ENCODE measurements around the gene KANSL1.

Gene KANSL1

DNA sequence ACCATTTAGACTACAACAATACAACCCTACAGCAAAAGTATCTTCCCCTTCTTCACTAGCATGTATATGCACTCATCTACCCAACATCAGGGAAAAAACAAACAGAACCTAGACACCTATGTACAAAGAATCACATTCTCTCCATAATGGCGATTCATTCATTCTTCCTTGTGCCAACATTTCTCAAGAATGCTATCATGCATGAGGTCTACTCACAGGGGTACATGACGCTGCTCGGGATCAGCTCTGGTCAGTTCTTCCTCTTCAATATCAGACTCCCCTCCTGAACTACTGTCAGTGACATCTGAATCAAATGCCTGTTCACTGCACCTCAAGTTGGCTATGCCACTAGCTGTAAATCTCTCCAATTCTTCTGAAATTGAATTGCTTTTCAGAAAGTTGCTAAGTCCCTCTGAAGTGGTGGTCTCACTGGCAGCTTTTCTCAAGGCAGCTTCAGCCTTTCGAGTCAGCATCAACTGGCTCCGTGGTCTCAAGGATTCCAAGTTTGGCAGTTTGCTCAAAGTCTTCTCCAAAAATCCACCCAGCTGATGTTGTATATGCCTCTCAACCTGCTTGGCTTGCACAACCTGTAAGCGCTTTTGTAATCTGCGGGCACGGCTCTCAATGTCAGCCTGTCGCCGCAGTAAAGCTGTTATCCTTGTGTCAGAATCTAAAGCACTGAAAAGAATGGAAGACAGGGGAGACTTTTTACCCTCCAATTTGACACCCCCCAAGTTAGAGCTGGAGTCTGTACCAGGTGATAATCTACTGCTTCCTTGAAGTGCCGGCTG is 22.4 kb downstream of the KANSL1 start:
- CTCF ChIA-PET, result interaction anchor here (1.7 kb wide), 1 partner anchor 8 kb away, joined by 4 read pairs; no protein-coding TSS in a partner anchor
- Histone ChIP-seq H3K9me3 (ENCODE audit: control extremely low read depth in 1 of 5, control insufficient read depth in 4 of 5, insufficient read depth in 2 of 5, low read depth in 1 of 5, low read length in 4 of 5) (no peaks in the 10 kb centered on the region), H3K36me3 (ENCODE audit: control insufficient read depth in 4 of 4, insufficient read depth in 4 of 4, low read length in 3 of 4) (peaks cover 7 to 42% (median 32%) of the 10 kb centered on the region in 4 experiments), H3K27me3 (replicated peaks in 2 of 5; ENCODE audit: control insufficient read depth in 4 of 5, insufficient read depth in 5 of 5, low read length in 4 of 5) (no peaks in the 10 kb centered on the region), H3K4me3 (ENCODE audit: control insufficient read depth in 1 of 7, extremely low read depth in 1 of 7, insufficient read depth in 4 of 7, low read depth in 2 of 7, low read length in 6 of 7) (no peak overlapping the region), H3K27ac (ENCODE audit: insufficient read depth in 1 of 2, low read depth in 1 of 2, low read length in 2 of 2, poor library complexity in 1 of 2, severe bottlenecking in 2 of 2) (no peak overlapping the region), H3K4me1 (ENCODE audit: control extremely low read depth in 1 of 4, control insufficient read depth in 4 of 4, insufficient read depth in 4 of 4, low read length in 3 of 4) (peaks cover 0 to 2% (median 0%) of the 10 kb centered on the region in 4 experiments)
- WGBS (ENCODE audit: insufficient coverage), result 95% methylated on average over 11 of the region's 11 CpGs
- POLR2A ChIA-PET, result interaction anchor here (1.1 kb wide), 1 partner anchor 13 kb away, joined by 3 read pairs; no protein-coding TSS in a partner anchor
- no peak for DNase-seq

DNA sequence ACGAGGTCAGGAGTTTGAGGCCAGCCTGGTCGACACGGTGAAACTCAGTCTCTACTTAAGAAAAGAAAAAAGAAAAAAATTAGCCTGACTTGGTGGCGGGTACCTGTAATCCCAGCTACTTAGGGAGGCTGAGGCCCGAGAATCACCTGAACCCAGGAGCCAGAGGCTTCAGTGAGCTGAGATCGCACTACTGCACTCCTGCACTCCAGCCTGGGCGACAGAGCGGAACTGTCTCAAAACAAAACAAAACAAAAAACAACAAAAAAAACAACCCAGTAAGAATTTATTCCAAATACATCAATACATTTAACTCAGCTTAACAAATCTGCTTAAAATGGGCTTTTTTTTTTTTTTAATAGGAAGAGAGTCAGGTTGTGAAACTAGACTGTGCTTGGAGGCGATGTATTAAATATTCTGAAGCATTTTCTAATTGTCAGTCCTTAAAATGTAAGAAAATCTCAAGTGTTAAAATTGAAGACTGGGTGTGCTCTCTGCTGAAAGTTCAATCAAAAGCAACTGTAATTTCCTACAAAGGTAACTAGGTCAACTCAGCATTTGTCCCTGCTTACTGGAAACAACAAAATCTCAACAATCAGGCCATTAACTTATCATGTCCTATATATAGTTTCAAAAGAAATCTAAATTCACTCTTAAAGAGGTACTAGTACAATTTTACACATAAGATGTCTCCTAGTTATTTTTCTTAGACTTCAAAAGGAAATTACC is 23.2 kb downstream of the KANSL1 start:
- ChIA-PET POLR2A (no interaction called here), CTCF (interaction anchor here (0.6 to 1.7 kb wide), 3 partner anchors 9 to 49 kb away, joined by 3 to 4 read pairs (median 3); no protein-coding TSS in a partner anchor)
- Histone ChIP-seq H3K36me3 (ENCODE audit: control insufficient read depth in 4 of 4, insufficient read depth in 4 of 4, low read length in 3 of 4) (peaks cover 7 to 44% (median 31%) of the 10 kb centered on the region in 4 experiments), H3K9me3 (ENCODE audit: control extremely low read depth in 1 of 5, control insufficient read depth in 4 of 5, insufficient read depth in 2 of 5, low read depth in 1 of 5, low read length in 4 of 5) (no peaks in the 10 kb centered on the region), H3K27ac (ENCODE audit: insufficient read depth in 1 of 2, low read depth in 1 of 2, low read length in 2 of 2, poor library complexity in 1 of 2, severe bottlenecking in 2 of 2) (no peak overlapping the region), H3K27me3 (replicated peaks in 2 of 5; ENCODE audit: control insufficient read depth in 4 of 5, insufficient read depth in 5 of 5, low read length in 4 of 5) (no peaks in the 10 kb centered on the region), H3K4me1 (ENCODE audit: control extremely low read depth in 1 of 4, control insufficient read depth in 4 of 4, insufficient read depth in 4 of 4, low read length in 3 of 4) (peaks cover 0 to 4% (median 0%) of the 10 kb centered on the region in 4 experiments), H3K4me3 (ENCODE audit: control insufficient read depth in 1 of 7, extremely low read depth in 1 of 7, insufficient read depth in 4 of 7, low read depth in 2 of 7, low read length in 6 of 7) (no peak overlapping the region)
- no peak for DNase-seq
- 79% methylated on average over 7 of the region's 9 CpGs for WGBS (ENCODE audit: insufficient coverage)

DNA sequence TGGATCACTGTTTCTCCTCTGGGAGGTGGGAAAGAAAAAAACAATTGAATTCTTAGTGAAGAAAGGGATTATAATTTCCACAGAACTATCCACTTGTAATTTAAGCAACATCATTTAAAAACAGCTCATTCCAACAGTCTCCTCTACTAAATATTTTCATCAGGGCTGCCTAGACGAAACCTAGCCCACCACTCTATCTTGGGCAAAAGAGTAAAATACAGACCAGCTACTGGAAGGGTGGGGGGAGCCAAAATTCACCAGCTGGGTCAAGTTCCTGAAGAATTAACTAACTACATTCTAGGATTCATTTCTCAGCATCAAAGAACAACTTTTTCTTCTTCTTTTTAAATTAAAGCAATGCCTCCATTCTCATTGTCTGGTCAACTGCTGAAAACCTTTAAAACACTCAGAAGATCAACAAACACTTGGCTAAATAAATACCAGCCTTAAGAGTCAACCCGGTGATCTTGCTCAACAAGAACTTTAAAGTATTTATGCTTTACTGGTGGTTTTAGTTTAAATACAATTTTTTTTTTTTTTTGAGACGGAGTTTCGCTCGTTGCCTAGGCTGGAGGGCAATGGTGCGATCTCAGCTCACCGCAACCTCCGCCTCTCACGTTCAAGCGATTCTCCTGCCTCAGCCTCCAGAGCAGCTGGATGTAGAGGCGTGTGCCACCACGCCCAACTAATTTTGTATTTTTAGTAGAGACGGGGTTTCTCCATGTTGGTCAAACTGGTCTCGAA is 25.2 kb downstream of the KANSL1 start:
- H3K4me1 ChIP-seq (ENCODE audit: control extremely low read depth in 1 of 4, control insufficient read depth in 4 of 4, insufficient read depth in 4 of 4, low read length in 3 of 4), result peaks cover 12 to 23% (median 19%) of the 10 kb centered on the region in 4 experiments
- H3K36me3 ChIP-seq (ENCODE audit: control insufficient read depth in 4 of 4, insufficient read depth in 4 of 4, low read length in 3 of 4), result peaks cover 7 to 42% (median 31%) of the 10 kb centered on the region in 4 experiments
- no peaks in the 10 kb centered on the region for H3K27me3 ChIP-seq (replicated peaks in 2 of 5; ENCODE audit: control insufficient read depth in 4 of 5, insufficient read depth in 5 of 5, low read length in 4 of 5)
- ChIA-PET POLR2A (no interaction called here), CTCF (interaction anchor here (1.1 to 1.5 kb wide), 4 partner anchors 13 to 25 kb away, joined by 3 to 5 read pairs (median 4); partner anchors contain the start of gene KANSL1)
- H3K27ac ChIP-seq (ENCODE audit: insufficient read depth in 1 of 2, low read depth in 1 of 2, low read length in 2 of 2, poor library complexity in 1 of 2, severe bottlenecking in 2 of 2), result peak overlapping the region in 1 of 2 experiments; percentile 37
- no peak for DNase-seq
- WGBS (ENCODE audit: insufficient coverage), result 98% methylated on average over 13 of the region's 14 CpGs
- no peaks in the 10 kb centered on the region for H3K9me3 ChIP-seq (ENCODE audit: control extremely low read depth in 1 of 5, control insufficient read depth in 4 of 5, insufficient read depth in 2 of 5, low read depth in 1 of 5, low read length in 4 of 5)
- no peak overlapping the region for H3K4me3 ChIP-seq (ENCODE audit: control insufficient read depth in 1 of 7, extremely low read depth in 1 of 7, insufficient read depth in 4 of 7, low read depth in 2 of 7, low read length in 6 of 7)

DNA sequence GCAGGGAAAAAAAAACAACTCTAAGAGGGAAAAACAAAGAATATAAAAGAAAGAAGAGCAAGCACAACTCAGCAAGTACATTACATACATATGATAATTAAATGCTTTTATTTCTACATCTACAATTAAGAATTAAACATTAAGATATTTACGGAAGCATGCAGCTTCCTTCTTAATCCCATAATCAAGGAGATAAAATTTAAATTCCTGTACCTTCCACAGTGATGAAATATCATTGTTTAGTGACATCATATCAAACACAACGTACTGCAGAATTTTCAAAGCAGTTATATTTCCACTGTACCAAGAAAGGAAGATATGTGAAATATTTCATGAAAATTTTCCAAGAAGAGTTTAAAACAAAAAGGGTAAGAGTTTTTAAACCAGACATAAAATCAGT is 26.0 kb downstream of the KANSL1 start:
- no peak for DNase-seq
- Histone ChIP-seq H3K4me3 (ENCODE audit: control insufficient read depth in 1 of 7, extremely low read depth in 1 of 7, insufficient read depth in 4 of 7, low read depth in 2 of 7, low read length in 6 of 7) (no peak overlapping the region), H3K36me3 (ENCODE audit: control insufficient read depth in 4 of 4, insufficient read depth in 4 of 4, low read length in 3 of 4) (peaks cover 9 to 42% (median 33%) of the 10 kb centered on the region in 4 experiments), H3K9me3 (ENCODE audit: control extremely low read depth in 1 of 5, control insufficient read depth in 4 of 5, insufficient read depth in 2 of 5, low read depth in 1 of 5, low read length in 4 of 5) (no peaks in the 10 kb centered on the region), H3K27ac (ENCODE audit: insufficient read depth in 1 of 2, low read depth in 1 of 2, low read length in 2 of 2, poor library complexity in 1 of 2, severe bottlenecking in 2 of 2) (peak overlapping the region; percentile 6 to 37), H3K27me3 (replicated peaks in 2 of 5; ENCODE audit: control insufficient read depth in 4 of 5, insufficient read depth in 5 of 5, low read length in 4 of 5) (no peaks in the 10 kb centered on the region), H3K4me1 (ENCODE audit: control extremely low read depth in 1 of 4, control insufficient read depth in 4 of 4, insufficient read depth in 4 of 4, low read length in 3 of 4) (peaks cover 17 to 27% (median 23%) of the 10 kb centered on the region in 4 experiments)
- ChIA-PET CTCF (interaction anchor here (1.1 to 1.5 kb wide), 4 partner anchors 13 to 26 kb away, joined by 3 to 5 read pairs (median 4); partner anchors contain the start of gene KANSL1), POLR2A (no interaction called here)
- no CpG with 5 or more reads among the region's 2 CpGs for WGBS (ENCODE audit: insufficient coverage)

DNA sequence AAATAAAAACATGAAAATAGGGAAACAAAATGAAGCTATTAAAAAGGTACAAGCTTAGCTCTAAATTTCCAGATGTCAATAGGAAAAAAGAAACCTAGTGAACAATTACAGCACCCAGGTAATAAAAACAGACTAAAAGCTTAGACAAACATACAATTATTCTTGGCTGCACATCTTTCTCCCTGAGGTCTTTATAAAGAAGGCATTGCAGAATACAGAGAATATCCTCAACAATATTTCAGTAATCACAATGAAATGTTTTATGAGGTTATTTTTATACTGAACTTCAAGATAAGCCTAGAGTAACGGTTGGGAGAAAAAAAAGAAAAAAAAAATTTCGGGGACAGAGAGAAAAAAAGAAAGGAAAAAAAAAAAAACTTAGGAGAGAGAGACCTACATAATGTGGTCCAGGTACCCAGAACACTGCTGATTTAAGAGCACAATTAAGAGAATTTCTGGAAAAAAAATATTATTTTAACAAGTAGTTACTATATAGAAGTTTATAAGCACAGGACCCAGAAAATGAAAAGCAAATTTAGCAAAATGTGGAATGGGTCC is 26.5 kb downstream of the KANSL1 start:
- Histone ChIP-seq H3K36me3 (ENCODE audit: control insufficient read depth in 4 of 4, insufficient read depth in 4 of 4, low read length in 3 of 4) (peaks cover 9 to 37% (median 30%) of the 10 kb centered on the region in 4 experiments), H3K9me3 (ENCODE audit: control extremely low read depth in 1 of 5, control insufficient read depth in 4 of 5, insufficient read depth in 2 of 5, low read depth in 1 of 5, low read length in 4 of 5) (no peaks in the 10 kb centered on the region), H3K4me3 (ENCODE audit: control insufficient read depth in 1 of 7, extremely low read depth in 1 of 7, insufficient read depth in 4 of 7, low read depth in 2 of 7, low read length in 6 of 7) (no peak overlapping the region), H3K27me3 (replicated peaks in 2 of 5; ENCODE audit: control insufficient read depth in 4 of 5, insufficient read depth in 5 of 5, low read length in 4 of 5) (no peaks in the 10 kb centered on the region), H3K27ac (ENCODE audit: insufficient read depth in 1 of 2, low read depth in 1 of 2, low read length in 2 of 2, poor library complexity in 1 of 2, severe bottlenecking in 2 of 2) (peak overlapping the region; percentile 6 to 37), H3K4me1 (ENCODE audit: control extremely low read depth in 1 of 4, control insufficient read depth in 4 of 4, insufficient read depth in 4 of 4, low read length in 3 of 4) (peaks cover 17 to 29% (median 23%) of the 10 kb centered on the region in 4 experiments)
- DNase-seq, result no peak
- CTCF ChIA-PET, result interaction anchor here (0.6 to 1.2 kb wide), 3 partner anchors 8 to 17 kb away, joined by 3 to 4 read pairs (median 4); no protein-coding TSS in a partner anchor
- POLR2A ChIA-PET, result interaction anchor here (0.7 kb wide), 1 partner anchor 25 kb away, joined by 4 read pairs; no protein-coding TSS in a partner anchor
- 65% methylated on average over 2 of the region's 2 CpGs for WGBS (ENCODE audit: insufficient coverage)

DNA sequence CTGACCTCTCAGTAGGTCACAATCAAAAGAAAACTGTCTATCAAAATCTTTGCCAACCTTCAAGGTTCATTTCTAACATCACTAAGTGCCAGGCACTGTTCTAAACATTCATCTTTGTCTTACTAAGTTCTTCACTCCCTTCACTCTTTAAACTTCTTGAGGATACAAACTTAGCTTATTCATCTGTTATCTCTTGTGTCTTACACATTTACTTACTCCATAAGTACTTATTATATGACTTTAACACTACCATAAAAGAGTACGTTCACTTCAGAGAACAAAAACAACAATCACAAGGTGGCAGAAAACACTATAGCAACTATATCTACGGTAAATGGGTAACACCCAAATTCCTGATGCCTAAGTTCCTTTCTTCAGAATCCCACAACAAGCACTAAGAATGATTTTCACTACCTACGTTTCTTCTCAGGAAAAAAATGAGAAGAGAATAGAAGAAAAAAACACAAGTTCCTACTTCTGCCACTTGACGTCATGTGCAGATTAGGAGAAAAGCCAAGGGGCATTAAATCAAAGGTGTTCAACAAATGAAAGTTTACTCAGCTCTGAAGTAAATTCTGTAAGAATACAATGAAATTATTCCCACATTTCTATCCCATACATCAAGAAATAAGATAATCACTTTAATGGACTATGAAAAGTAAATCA is 29.2 kb downstream of the KANSL1 start:
- ChIA-PET POLR2A (interaction anchor here (0.6 to 1.2 kb wide), 2 partner anchors 8 to 29 kb away, joined by 3 to 4 read pairs; partner anchors contain the start of gene KANSL1), CTCF (interaction anchor here (0.8 to 3.6 kb wide), 5 partner anchors 10 to 47 kb away, joined by 3 to 24 read pairs (median 4); partner anchors contain the start of gene KANSL1)
- Histone ChIP-seq H3K9me3 (ENCODE audit: control extremely low read depth in 1 of 5, control insufficient read depth in 4 of 5, insufficient read depth in 2 of 5, low read depth in 1 of 5, low read length in 4 of 5) (no peaks in the 10 kb centered on the region), H3K4me1 (ENCODE audit: control extremely low read depth in 1 of 4, control insufficient read depth in 4 of 4, insufficient read depth in 4 of 4, low read length in 3 of 4) (peaks cover 17 to 34% (median 26%) of the 10 kb centered on the region in 4 experiments), H3K27me3 (replicated peaks in 2 of 5; ENCODE audit: control insufficient read depth in 4 of 5, insufficient read depth in 5 of 5, low read length in 4 of 5) (no peaks in the 10 kb centered on the region), H3K4me3 (ENCODE audit: control insufficient read depth in 1 of 7, extremely low read depth in 1 of 7, insufficient read depth in 4 of 7, low read depth in 2 of 7, low read length in 6 of 7) (peak overlapping the region in 2 of 7 experiments; percentile 3 to 13), H3K27ac (ENCODE audit: insufficient read depth in 1 of 2, low read depth in 1 of 2, low read length in 2 of 2, poor library complexity in 1 of 2, severe bottlenecking in 2 of 2) (peak overlapping the region in 1 of 2 experiments; percentile 54), H3K36me3 (ENCODE audit: control insufficient read depth in 4 of 4, insufficient read depth in 4 of 4, low read length in 3 of 4) (peaks cover 6 to 13% (median 9%) of the 10 kb centered on the region in 4 experiments)
- peak; percentile 40 to 50 (median 46) for DNase-seq
- 40% methylated on average over 2 of the region's 4 CpGs for WGBS (ENCODE audit: insufficient coverage)
